ENCODE data around the gene RFWD3. TPM values are rescaled to one million over a fixed set of nuclear protein-coding genes. Genes with fewer than 3 reads are reported as not detected.
"Not testable (repeated sequence)": the region's sequence is repeated elsewhere in the genome, so short reads cannot be mapped to it uniquely, and the experiment has no call there.

RFWD3 gene
- total and polyA plus RNA-seq, 2 donors from 2014 or later, result 5.8 to 26.0 TPM

GRCh38 chr16:74659041-74659440, 7.6 kb downstream of the RFWD3 start:
- peaks cover 5 to 23% (median 20%) of the 10 kb centered on the region in 3 donors for H3K36me3 ChIP-seq (ENCODE audit: control insufficient read depth in 2 of 3, insufficient read depth in 3 of 3, low read length in 3 of 3)
- intact Hi-C loops (cut with DNase I), result no loop called here

GRCh38 chr16:74657870-74658642, 8.6 kb downstream of the RFWD3 start:
- Histone ChIP-seq H3K4me1 (ENCODE audit: control insufficient read depth in 2 of 3, insufficient read depth in 2 of 3, low read depth in 1 of 3, low read length in 3 of 3) (no peaks in the 10 kb centered on the region), H3K9ac (ENCODE audit: low read length in 3 of 3) (no peak overlapping the region), H3K36me3 (ENCODE audit: control insufficient read depth in 2 of 3, insufficient read depth in 3 of 3, low read length in 3 of 3) (peaks cover 5 to 19% (median 11%) of the 10 kb centered on the region in 3 donors), H3K27ac (ENCODE audit: low read depth in 2 of 2, low read length in 2 of 2) (no peak overlapping the region), H3K4me3 (ENCODE audit: low read length in 3 of 3) (no peak overlapping the region), H3K9me3 (ENCODE audit: control insufficient read depth in 2 of 3, insufficient read depth in 1 of 3, low read length in 3 of 3) (no peaks in the 10 kb centered on the region), H3K27me3 (ENCODE audit: control insufficient read depth, insufficient read depth, low read length) (no peaks in the 10 kb centered on the region)
- TF ChIP-seq CTCF (IDR thresholded peaks at IDR 0.05; ENCODE audit: borderline replicate concordance, extremely low read depth, insufficient read depth), result no peak
- FAIRE-seq (no peak), DNase-seq (no peak)
- intact Hi-C loops (cut with DNase I), result no loop called here

More at GRCh38 chr16:74659041-74659440, 7.6 kb downstream of the RFWD3 start:
- no peaks in the 10 kb centered on the region for H3K4me1 ChIP-seq (ENCODE audit: control insufficient read depth in 2 of 3, insufficient read depth in 2 of 3, low read depth in 1 of 3, low read length in 3 of 3)
- no peak overlapping the region for H3K27ac ChIP-seq (ENCODE audit: low read depth in 2 of 2, low read length in 2 of 2)
- H3K27me3 ChIP-seq (ENCODE audit: control insufficient read depth, insufficient read depth, low read length), result no peaks in the 10 kb centered on the region
- TF ChIP-seq CTCF (IDR thresholded peaks at IDR 0.05; ENCODE audit: borderline replicate concordance, extremely low read depth, insufficient read depth), result no peak
- FAIRE-seq (no peak), DNase-seq (no peak)
- H3K9ac ChIP-seq (ENCODE audit: low read length in 3 of 3), result no peak overlapping the region
- H3K9me3 ChIP-seq (ENCODE audit: control insufficient read depth in 2 of 3, insufficient read depth in 1 of 3, low read length in 3 of 3), result no peaks in the 10 kb centered on the region
- H3K4me3 ChIP-seq (ENCODE audit: low read length in 3 of 3), result no peak overlapping the region

- Histone ChIP-seq H3K4me1 (ENCODE audit: control insufficient read depth in 2 of 3, insufficient read depth in 2 of 3, low read depth in 1 of 3, low read length in 3 of 3) (no peaks in the 10 kb centered on the region), H3K36me3 (ENCODE audit: control insufficient read depth in 2 of 3, insufficient read depth in 3 of 3, low read length in 3 of 3) (peaks cover 3 to 14% (median 4%) of the 10 kb centered on the region in 3 donors), H3K27me3 (ENCODE audit: control insufficient read depth, insufficient read depth, low read length) (no peaks in the 10 kb centered on the region), H3K4me3 (ENCODE audit: low read length in 3 of 3) (no peak overlapping the region), H3K9ac (ENCODE audit: low read length in 3 of 3) (no peak overlapping the region), H3K27ac (ENCODE audit: low read depth in 2 of 2, low read length in 2 of 2) (no peak overlapping the region), H3K9me3 (ENCODE audit: control insufficient read depth in 2 of 3, insufficient read depth in 1 of 3, low read length in 3 of 3) (no peaks in the 10 kb centered on the region)
- FAIRE-seq, result no peak
- no peak for DNase-seq
- TF ChIP-seq CTCF (IDR thresholded peaks at IDR 0.05; ENCODE audit: borderline replicate concordance, extremely low read depth, insufficient read depth), result no peak
- intact Hi-C loops (cut with DNase I), result no loop called here
These were observed 12.1 kb downstream of the RFWD3 start for GRCh38 chr16:74654536-74655050.

GRCh38 chr16:74652883-74653282, 13.8 kb downstream of the RFWD3 start:
- H3K27me3 ChIP-seq (ENCODE audit: control insufficient read depth, insufficient read depth, low read length); H3K9ac ChIP-seq (ENCODE audit: low read length in 3 of 3); H3K9me3 ChIP-seq (ENCODE audit: control insufficient read depth in 2 of 3, insufficient read depth in 1 of 3, low read length in 3 of 3); H3K4me3 ChIP-seq (ENCODE audit: low read length in 3 of 3); intact Hi-C loops (cut with DNase I); H3K27ac ChIP-seq (ENCODE audit: low read depth in 2 of 2, low read length in 2 of 2); H3K4me1 ChIP-seq (ENCODE audit: control insufficient read depth in 2 of 3, insufficient read depth in 2 of 3, low read depth in 1 of 3, low read length in 3 of 3); FAIRE-seq; DNase-seq: not testable (repeated sequence)
- H3K36me3 ChIP-seq (ENCODE audit: control insufficient read depth in 2 of 3, insufficient read depth in 3 of 3, low read length in 3 of 3), result peaks cover 2 to 20% (median 4%) of the 10 kb centered on the region in 3 donors
